ENCODE data around the gene PES1. TPM values are rescaled to one million over a fixed set of nuclear protein-coding genes. Genes with fewer than 3 reads are reported as not detected.

The PES1 gene
- total and polyA plus RNA-seq, 2 donors (not counting 3 experiments of a cell fraction or from before 2014, with no cell fraction given): 110 to 135 TPM

DNA sequence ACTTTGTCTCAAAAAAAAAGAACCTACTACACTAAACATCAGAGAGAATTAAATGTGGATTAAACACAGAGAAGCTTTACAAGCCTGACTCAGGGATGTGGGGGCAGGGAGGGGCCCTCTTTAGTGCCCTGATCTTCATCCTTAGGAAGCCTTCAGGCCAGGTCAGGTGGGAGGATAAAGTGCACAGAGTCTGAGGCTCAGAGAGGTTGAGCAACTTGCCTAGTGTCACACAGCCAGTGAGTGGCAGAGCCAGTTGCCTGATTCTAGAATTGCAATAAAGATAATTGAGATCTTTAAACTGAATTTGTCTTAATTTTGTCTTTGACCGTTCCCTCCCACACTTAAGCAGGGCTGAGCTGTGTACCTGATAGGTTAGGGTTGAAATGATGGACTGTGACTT is 52.3 kb downstream of the PES1 start:
- H3K9me1 ChIP-seq (replicated peaks; ENCODE audit: control insufficient read depth, extremely low read depth, insufficient read depth, low read length): no peaks in the 10 kb centered on the region
- no peak for DNase-seq (ENCODE audit: low read depth, low spot score)
- H2AFZ ChIP-seq (ENCODE audit: low read depth, low read length): no peak overlapping the region
- H3K27me3 ChIP-seq (ENCODE audit: control insufficient read depth in 2 of 2, insufficient read depth in 2 of 2, low read length in 2 of 2): peaks cover 14 to 15% of the 10 kb centered on the region in 2 experiments
- no peak for FAIRE-seq
- no peak overlapping the region for H3K4me3 ChIP-seq (replicated peaks in 1 of 3; ENCODE audit: insufficient read depth in 1 of 3, low read depth in 1 of 3, low read length in 3 of 3)
- H3K9me3 ChIP-seq (replicated peaks; ENCODE audit: control insufficient read depth, insufficient read depth, low read length): no peaks in the 10 kb centered on the region
- POLR2A ChIA-PET: no interaction called here
- no peak overlapping the region for H3K9ac ChIP-seq (replicated peaks; ENCODE audit: extremely low read depth, insufficient read depth, low read length)
- H3K79me2 ChIP-seq (ENCODE audit: control insufficient read depth, insufficient read depth, low read length): no peaks in the 10 kb centered on the region
- no peaks in the 10 kb centered on the region for H3K4me1 ChIP-seq (ENCODE audit: control insufficient read depth, extremely low read depth, insufficient read depth, low read length)
- H4K20me1 ChIP-seq (replicated peaks; ENCODE audit: control insufficient read depth, extremely low read depth, insufficient read depth, low read length): no peaks in the 10 kb centered on the region
- TF ChIP-seq POLR2A (IDR thresholded peaks at IDR 0.05; ENCODE audit: low read depth, low read length) (no peak), JUN (IDR thresholded peaks at IDR 0.05; ENCODE audit: borderline replicate concordance, insufficient read depth, insufficient read length, low read depth) (no peak)
- TF ChIP-seq, protein P1, sequence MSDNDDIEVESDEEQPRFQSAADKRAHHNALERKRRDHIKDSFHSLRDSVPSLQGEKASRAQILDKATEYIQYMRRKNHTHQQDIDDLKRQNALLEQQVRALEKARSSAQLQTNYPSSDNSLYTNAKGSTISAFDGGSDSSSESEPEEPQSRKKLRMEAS (IDR thresholded peaks at IDR 0.05; ENCODE audit: insufficient read depth, insufficient read length): no peak
- no peak overlapping the region for H3K27ac ChIP-seq (ENCODE audit: insufficient read depth, low read depth, low read length)
- intact Hi-C loops (cut with micrococcal nuclease): no loop called here
- dilution Hi-C loops (cut with MboI; ENCODE audit: extremely low pct_ligation_motif_present, low sequenced_read_pairs): no loop called here
- CTCF ChIA-PET: no interaction called here
- H3K4me2 ChIP-seq (ENCODE audit: insufficient read depth, low read length): no peak overlapping the region
- no TSS peak for BruUV-seq (replicated peaks)
- no peaks in the 10 kb centered on the region for H3K36me3 ChIP-seq (ENCODE audit: control insufficient read depth in 2 of 2, extremely low read depth in 1 of 2, insufficient read depth in 2 of 2, low read length in 2 of 2)

DNA sequence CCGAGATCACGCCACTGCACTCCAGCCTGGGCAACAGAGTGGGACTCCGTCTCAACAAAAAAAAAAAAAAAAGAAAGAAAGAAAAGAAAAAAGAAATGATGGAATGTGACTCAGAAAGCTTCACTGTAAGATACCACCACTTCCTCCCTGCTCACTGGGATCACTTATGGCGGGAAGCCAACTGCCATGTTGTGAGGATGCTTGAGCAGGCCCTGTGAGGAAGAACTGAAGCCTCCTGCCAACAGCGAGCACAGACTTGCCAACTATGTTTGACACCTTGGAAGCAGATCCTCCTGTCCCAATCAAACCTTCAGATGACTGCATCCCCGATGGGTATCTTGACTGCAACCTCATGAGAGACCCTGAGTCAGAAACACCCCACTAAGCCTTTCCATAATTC is 53.4 kb downstream of the PES1 start:
- POLR2A ChIA-PET: no interaction called here
- no peaks in the 10 kb centered on the region for H3K79me2 ChIP-seq (ENCODE audit: control insufficient read depth, insufficient read depth, low read length)
- no peak overlapping the region for H3K9ac ChIP-seq (replicated peaks; ENCODE audit: extremely low read depth, insufficient read depth, low read length)
- intact Hi-C loops (cut with micrococcal nuclease): no loop called here
- dilution Hi-C loops (cut with MboI; ENCODE audit: extremely low pct_ligation_motif_present, low sequenced_read_pairs): no loop called here
- H3K27ac ChIP-seq (ENCODE audit: insufficient read depth, low read depth, low read length): no peak overlapping the region
- peaks cover 11 to 12% of the 10 kb centered on the region in 2 experiments for H3K27me3 ChIP-seq (ENCODE audit: control insufficient read depth in 2 of 2, insufficient read depth in 2 of 2, low read length in 2 of 2)
- CTCF ChIA-PET: interaction anchor here (1.4 kb wide), 1 partner anchor 12 kb away, joined by 3 read pairs; no protein-coding TSS in a partner anchor
- no peaks in the 10 kb centered on the region for H3K4me1 ChIP-seq (ENCODE audit: control insufficient read depth, extremely low read depth, insufficient read depth, low read length)
- no peaks in the 10 kb centered on the region for H3K9me3 ChIP-seq (replicated peaks; ENCODE audit: control insufficient read depth, insufficient read depth, low read length)
- no peak overlapping the region for H3K4me2 ChIP-seq (ENCODE audit: insufficient read depth, low read length)
- H2AFZ ChIP-seq (ENCODE audit: low read depth, low read length): no peak overlapping the region
- no TSS peak for BruUV-seq (replicated peaks)
- no peaks in the 10 kb centered on the region for H3K36me3 ChIP-seq (ENCODE audit: control insufficient read depth in 2 of 2, extremely low read depth in 1 of 2, insufficient read depth in 2 of 2, low read length in 2 of 2)
- DNase-seq (ENCODE audit: low read depth, low spot score) (no peak), FAIRE-seq (no peak)
- TF ChIP-seq, protein P1 (IDR thresholded peaks at IDR 0.05; ENCODE audit: insufficient read depth, insufficient read length): no peak
- TF ChIP-seq GATA2 (IDR thresholded peaks at IDR 0.05; ENCODE audit: insufficient read depth, insufficient read length, low read depth, low read length) (no peak), FOS (IDR thresholded peaks at IDR 0.05; ENCODE audit: borderline replicate concordance, insufficient read depth, low read length) (no peak), POLR2A (IDR thresholded peaks at IDR 0.05; ENCODE audit: low read depth, low read length) (no peak), EZH2 (IDR thresholded peaks at IDR 0.05; ENCODE audit: borderline replicate concordance, low read depth, low read length, severe bottlenecking) (no peak), JUN (IDR thresholded peaks at IDR 0.05; ENCODE audit: borderline replicate concordance, insufficient read depth, insufficient read length, low read depth) (no peak), POLR2AphosphoS5 (IDR thresholded peaks at IDR 0.05; ENCODE audit: insufficient read depth, low read depth, low read length) (no peak), MYC (IDR thresholded peaks at IDR 0.05; ENCODE audit: low read depth, low read length) (no peak)
- TF ChIP-seq, protein P2, sequence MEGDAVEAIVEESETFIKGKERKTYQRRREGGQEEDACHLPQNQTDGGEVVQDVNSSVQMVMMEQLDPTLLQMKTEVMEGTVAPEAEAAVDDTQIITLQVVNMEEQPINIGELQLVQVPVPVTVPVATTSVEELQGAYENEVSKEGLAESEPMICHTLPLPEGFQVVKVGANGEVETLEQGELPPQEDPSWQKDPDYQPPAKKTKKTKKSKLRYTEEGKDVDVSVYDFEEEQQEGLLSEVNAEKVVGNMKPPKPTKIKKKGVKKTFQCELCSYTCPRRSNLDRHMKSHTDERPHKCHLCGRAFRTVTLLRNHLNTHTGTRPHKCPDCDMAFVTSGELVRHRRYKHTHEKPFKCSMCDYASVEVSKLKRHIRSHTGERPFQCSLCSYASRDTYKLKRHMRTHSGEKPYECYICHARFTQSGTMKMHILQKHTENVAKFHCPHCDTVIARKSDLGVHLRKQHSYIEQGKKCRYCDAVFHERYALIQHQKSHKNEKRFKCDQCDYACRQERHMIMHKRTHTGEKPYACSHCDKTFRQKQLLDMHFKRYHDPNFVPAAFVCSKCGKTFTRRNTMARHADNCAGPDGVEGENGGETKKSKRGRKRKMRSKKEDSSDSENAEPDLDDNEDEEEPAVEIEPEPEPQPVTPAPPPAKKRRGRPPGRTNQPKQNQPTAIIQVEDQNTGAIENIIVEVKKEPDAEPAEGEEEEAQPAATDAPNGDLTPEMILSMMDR (IDR thresholded peaks at IDR 0.05; ENCODE audit: extremely low read depth in 1 of 2, insufficient read depth in 1 of 2, low read depth in 1 of 2, low read length in 2 of 2): no peak
- H3K9me1 ChIP-seq (replicated peaks; ENCODE audit: control insufficient read depth, extremely low read depth, insufficient read depth, low read length): no peaks in the 10 kb centered on the region
- no peak overlapping the region for H3K4me3 ChIP-seq (replicated peaks in 1 of 3; ENCODE audit: insufficient read depth in 1 of 3, low read depth in 1 of 3, low read length in 3 of 3)
- H4K20me1 ChIP-seq (replicated peaks; ENCODE audit: control insufficient read depth, extremely low read depth, insufficient read depth, low read length): no peaks in the 10 kb centered on the region

Measured in endothelial cell of umbilical vein (primary cell).